HG02885 (cell line): ENCODE results near the gene GALR3.

Experiments
- ATAC-seq: cut with Tn5 transposase; IDR thresholded peaks from one replicate; pipeline ENCODE4 v1.9.1; 2021; ENCODE audit warnings: mild to moderate bottlenecking; ENCODE audit not compliant: unreplicated experiment, poor library complexity

GALR3 gene

GRCh38 chr22:37802310-37803194 is 20.6 kb upstream of the GALR3 start:
- no peak for ATAC-seq

- ATAC-seq = no peak
Measured at GRCh38 chr22:37803195-37803638, 20.0 kb upstream of the GALR3 start.

- ATAC-seq = no peak
Measured at GRCh38 chr22:37803639-37804351, 19.4 kb upstream of the GALR3 start.

- ATAC-seq = no peak
Measured at GRCh38 chr22:37804352-37804880, 18.8 kb upstream of the GALR3 start.

- ATAC-seq = no peak
Measured at GRCh38 chr22:37804881-37805809, 18.0 kb upstream of the GALR3 start.

- ATAC-seq = no peak
Measured at GRCh38 chr22:37805810-37806277, 17.3 kb upstream of the GALR3 start.

GRCh38 chr22:37806409-37807333 is 16.5 kb upstream of the GALR3 start:
- no peak for ATAC-seq

- peak; percentile 95 for ATAC-seq
Measured at GRCh38 chr22:37807410-37808293, 15.5 kb upstream of the GALR3 start, which contains the start of gene GCAT. Gene GCAT, plus strand, starts transcription at chr22:37807934. Its CDS starts 34 bp downstream, at chr22:37807968.

- ATAC-seq = no peak
Measured at GRCh38 chr22:37808294-37808657, 14.9 kb upstream of the GALR3 start.

- no peak for ATAC-seq
Measured at GRCh38 chr22:37809672-37810333, 13.4 kb upstream of the GALR3 start.

- ATAC-seq = no peak
Measured at GRCh38 chr22:37811867-37812266, 11.3 kb upstream of the GALR3 start.

GRCh38 chr22:37812869-37813678 is 10.1 kb upstream of the GALR3 start:
- no peak for ATAC-seq

- ATAC-seq = no peak
Measured at GRCh38 chr22:37815593-37815992, 7.6 kb upstream of the GALR3 start.

- no peak for ATAC-seq
Measured at GRCh38 chr22:37816543-37817180, 6.5 kb upstream of the GALR3 start.

- ATAC-seq = peak; percentile 52
Measured at GRCh38 chr22:37817705-37818408, 5.3 kb upstream of the GALR3 start.
